A549 (cell line): ENCODE measurements around the gene BRSK2.

Experiments used
- JUN ChIP-seq, 2 experiments: fragments of >200 bp; sonication (Bioruptor Twin); formaldehyde crosslinking; IDR thresholded peaks; 2 replicates in 1 of 2; 3 replicates in 1 of 2; pipeline ENCODE4 v1.6.1; 2016 to 2017
- MAFK ChIP-seq: fragments of 450-650 bp; IDR thresholded peaks from 2 replicates; pipeline ENCODE4 v1.6.1; 2014; ENCODE audit not compliant: partially characterized antibody
- POLR2A ChIP-seq: IDR thresholded peaks from 2 replicates; pipeline ENCODE4 v1.6.1; 2012; ENCODE audit warnings: mild to moderate bottlenecking, low read length
- POLR2AphosphoS2 ChIP-seq: conservative IDR thresholded peaks from 2 replicates; pipeline ENCODE4 v1.6.1; 2012; ENCODE audit warnings: low read length, improper control_type of control experiment, inconsistent platforms
- SMC3 ChIP-seq: fragments of >200 bp; sonication (Bioruptor Twin); formaldehyde crosslinking; IDR thresholded peaks from 3 replicates; pipeline ENCODE4 v1.6.1; 2018; ENCODE audit warnings: inconsistent platforms
- TF ChIP-seq, protein P1 (sequence below): fragments of >200 bp; sonication (Bioruptor Twin); formaldehyde crosslinking; IDR thresholded peaks from 3 replicates; pipeline ENCODE4 v1.5.1; 2016
- TF ChIP-seq, protein P2 (sequence below): fragments of 450-650 bp; IDR thresholded peaks from 2 replicates; pipeline ENCODE4 v1.6.1; 2014; ENCODE audit warnings: antibody characterized with exemption
- TF ChIP-seq, protein P3 (sequence below): fragments of 150-350 bp; IDR thresholded peaks from 2 replicates; pipeline ENCODE4 v1.6.1; 2014; ENCODE audit warnings: low read depth, mild to moderate bottlenecking, low read length
- TF ChIP-seq, protein P4 (sequence below): IDR thresholded peaks from 2 replicates; pipeline ENCODE4 v1.6.1; 2012

DNA sequence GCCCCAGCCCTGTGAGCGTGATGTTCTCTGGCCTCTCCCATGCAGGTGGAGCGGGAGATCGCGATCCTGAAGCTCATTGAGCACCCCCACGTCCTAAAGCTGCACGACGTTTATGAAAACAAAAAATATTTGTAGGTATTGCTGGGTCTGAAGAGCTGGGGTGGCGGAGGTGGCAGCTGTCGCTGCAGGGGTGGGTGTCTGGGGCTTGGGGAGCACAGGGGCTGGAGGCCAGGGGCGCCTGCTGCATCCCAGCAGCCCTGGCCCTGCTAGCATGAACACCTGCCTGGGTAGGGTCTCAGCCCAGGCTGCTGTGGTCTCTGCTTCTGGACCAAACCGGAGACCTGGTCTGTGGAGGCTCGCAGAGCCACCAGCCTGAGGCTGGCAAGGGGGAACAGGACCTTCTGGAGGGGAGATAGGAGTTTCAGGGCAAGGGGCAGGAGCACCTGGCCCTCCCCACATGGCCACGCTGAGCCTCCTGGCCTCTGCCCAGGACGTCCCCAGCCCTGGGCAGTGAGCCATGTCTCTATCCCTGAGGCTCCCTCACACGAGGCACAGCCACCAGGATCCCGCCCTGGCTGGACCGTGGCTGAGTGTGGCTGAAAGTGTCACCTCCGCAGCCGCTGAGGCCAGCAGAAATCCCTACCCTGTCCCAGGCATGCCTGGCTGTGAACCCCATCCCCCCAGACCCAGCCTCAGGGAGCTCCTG lies 48.7 kb downstream of the BRSK2 start:
- TF ChIP-seq, protein P1, sequence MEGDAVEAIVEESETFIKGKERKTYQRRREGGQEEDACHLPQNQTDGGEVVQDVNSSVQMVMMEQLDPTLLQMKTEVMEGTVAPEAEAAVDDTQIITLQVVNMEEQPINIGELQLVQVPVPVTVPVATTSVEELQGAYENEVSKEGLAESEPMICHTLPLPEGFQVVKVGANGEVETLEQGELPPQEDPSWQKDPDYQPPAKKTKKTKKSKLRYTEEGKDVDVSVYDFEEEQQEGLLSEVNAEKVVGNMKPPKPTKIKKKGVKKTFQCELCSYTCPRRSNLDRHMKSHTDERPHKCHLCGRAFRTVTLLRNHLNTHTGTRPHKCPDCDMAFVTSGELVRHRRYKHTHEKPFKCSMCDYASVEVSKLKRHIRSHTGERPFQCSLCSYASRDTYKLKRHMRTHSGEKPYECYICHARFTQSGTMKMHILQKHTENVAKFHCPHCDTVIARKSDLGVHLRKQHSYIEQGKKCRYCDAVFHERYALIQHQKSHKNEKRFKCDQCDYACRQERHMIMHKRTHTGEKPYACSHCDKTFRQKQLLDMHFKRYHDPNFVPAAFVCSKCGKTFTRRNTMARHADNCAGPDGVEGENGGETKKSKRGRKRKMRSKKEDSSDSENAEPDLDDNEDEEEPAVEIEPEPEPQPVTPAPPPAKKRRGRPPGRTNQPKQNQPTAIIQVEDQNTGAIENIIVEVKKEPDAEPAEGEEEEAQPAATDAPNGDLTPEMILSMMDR = no peak
- TF ChIP-seq, protein P2, sequence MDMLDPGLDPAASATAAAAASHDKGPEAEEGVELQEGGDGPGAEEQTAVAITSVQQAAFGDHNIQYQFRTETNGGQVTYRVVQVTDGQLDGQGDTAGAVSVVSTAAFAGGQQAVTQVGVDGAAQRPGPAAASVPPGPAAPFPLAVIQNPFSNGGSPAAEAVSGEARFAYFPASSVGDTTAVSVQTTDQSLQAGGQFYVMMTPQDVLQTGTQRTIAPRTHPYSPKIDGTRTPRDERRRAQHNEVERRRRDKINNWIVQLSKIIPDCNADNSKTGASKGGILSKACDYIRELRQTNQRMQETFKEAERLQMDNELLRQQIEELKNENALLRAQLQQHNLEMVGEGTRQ = no peak
- TF ChIP-seq, protein P3, sequence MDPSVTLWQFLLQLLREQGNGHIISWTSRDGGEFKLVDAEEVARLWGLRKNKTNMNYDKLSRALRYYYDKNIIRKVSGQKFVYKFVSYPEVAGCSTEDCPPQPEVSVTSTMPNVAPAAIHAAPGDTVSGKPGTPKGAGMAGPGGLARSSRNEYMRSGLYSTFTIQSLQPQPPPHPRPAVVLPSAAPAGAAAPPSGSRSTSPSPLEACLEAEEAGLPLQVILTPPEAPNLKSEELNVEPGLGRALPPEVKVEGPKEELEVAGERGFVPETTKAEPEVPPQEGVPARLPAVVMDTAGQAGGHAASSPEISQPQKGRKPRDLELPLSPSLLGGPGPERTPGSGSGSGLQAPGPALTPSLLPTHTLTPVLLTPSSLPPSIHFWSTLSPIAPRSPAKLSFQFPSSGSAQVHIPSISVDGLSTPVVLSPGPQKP = no peak
- TF ChIP-seq SMC3 (no peak), POLR2AphosphoS2 (no peak), MAFK (no peak), JUN (IDR thresholded peaks at IDR 0.05) (no peak), POLR2A (no peak)
- TF ChIP-seq, protein P4, sequence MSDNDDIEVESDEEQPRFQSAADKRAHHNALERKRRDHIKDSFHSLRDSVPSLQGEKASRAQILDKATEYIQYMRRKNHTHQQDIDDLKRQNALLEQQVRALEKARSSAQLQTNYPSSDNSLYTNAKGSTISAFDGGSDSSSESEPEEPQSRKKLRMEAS = no peak
